H1 (cell line): ENCODE measurements around the gene GNG12.

Experiments used
- CEBPB ChIP-seq: IDR thresholded peaks from 2 replicates; pipeline ENCODE4 v1.6.1; 2012; ENCODE audit warnings: low read depth, low read length
- POLR2A ChIP-seq, 2 experiments: IDR thresholded peaks; 1 replicate in 1 of 2; 2 replicates in 1 of 2; pipeline ENCODE4 v1.6.1; 2011; ENCODE audit warnings: low read depth in 2 of 2, low read length in 2 of 2, mild to moderate bottlenecking in 2 of 2; ENCODE audit errors: control extremely low read depth in 1 of 2
- RFX5 ChIP-seq: IDR thresholded peaks from 2 replicates; pipeline ENCODE4 v1.6.1; 2011; ENCODE audit warnings: low read depth, low read length, improper control_type of control experiment, borderline replicate concordance
- SIN3A ChIP-seq, 2 experiments: IDR thresholded peaks in 1 of 2; conservative IDR thresholded peaks in 1 of 2; 2 replicates each; pipeline ENCODE4 v1.6.1; 2011 to 2012; ENCODE audit warnings: low read length in 2 of 2, improper control_type of control experiment in 1 of 2, low read depth in 1 of 2, mild to moderate bottlenecking in 1 of 2
- TF ChIP-seq, protein P1 (sequence below), 3 experiments: IDR thresholded peaks; 1 replicate in 2 of 3; 2 replicates in 1 of 3; pipeline versions ENCODE4 v1.5.1 to v1.6.1; 2011; ENCODE audit warnings: low read length in 3 of 3, mild to moderate bottlenecking in 3 of 3, inconsistent platforms in 2 of 3, low read depth in 1 of 3, moderate library complexity in 1 of 3; ENCODE audit not compliant: insufficient read depth in 1 of 3; ENCODE audit errors: control extremely low read depth in 1 of 3

DNA sequence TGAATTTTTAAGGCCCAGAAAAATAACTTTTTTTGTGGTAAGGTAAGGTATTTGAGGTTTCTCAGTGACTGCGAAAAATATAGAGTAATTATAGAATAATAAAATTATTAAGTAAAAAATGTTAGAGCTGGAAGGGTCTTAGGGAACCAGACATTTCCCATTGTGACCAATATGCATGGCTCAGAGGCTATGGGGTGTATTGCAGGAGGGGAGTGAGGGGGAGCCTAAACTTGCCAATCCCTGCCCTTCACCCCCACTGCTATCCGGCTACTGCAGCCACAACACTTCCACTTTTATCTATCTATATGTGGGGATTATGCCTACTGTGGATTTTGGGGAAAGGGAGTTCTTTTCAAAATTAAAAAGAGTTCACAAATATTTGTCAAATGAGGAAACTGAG lies 155.9 kb downstream of the GNG12 start:
- no peak for TF ChIP-seq SIN3A (conservative IDR thresholded peaks at IDR 0.05 in 1 of 2, IDR thresholded peaks at IDR 0.05 in 1 of 2; ENCODE audit: low read depth in 1 of 2, low read length in 2 of 2)
- TF ChIP-seq CEBPB, result no peak
- TF ChIP-seq, protein P1, sequence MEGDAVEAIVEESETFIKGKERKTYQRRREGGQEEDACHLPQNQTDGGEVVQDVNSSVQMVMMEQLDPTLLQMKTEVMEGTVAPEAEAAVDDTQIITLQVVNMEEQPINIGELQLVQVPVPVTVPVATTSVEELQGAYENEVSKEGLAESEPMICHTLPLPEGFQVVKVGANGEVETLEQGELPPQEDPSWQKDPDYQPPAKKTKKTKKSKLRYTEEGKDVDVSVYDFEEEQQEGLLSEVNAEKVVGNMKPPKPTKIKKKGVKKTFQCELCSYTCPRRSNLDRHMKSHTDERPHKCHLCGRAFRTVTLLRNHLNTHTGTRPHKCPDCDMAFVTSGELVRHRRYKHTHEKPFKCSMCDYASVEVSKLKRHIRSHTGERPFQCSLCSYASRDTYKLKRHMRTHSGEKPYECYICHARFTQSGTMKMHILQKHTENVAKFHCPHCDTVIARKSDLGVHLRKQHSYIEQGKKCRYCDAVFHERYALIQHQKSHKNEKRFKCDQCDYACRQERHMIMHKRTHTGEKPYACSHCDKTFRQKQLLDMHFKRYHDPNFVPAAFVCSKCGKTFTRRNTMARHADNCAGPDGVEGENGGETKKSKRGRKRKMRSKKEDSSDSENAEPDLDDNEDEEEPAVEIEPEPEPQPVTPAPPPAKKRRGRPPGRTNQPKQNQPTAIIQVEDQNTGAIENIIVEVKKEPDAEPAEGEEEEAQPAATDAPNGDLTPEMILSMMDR (IDR thresholded peaks at IDR 0.05; ENCODE audit: control extremely low read depth in 1 of 3, insufficient read depth in 1 of 3, low read depth in 1 of 3, low read length in 3 of 3), result no peak
- no peak for TF ChIP-seq POLR2A (IDR thresholded peaks at IDR 0.05; ENCODE audit: control extremely low read depth in 1 of 2, low read depth in 2 of 2, low read length in 2 of 2)
- no peak for TF ChIP-seq RFX5
